ENCODE data around the gene LY6G6F. TPM values are rescaled to one million over a fixed set of nuclear protein-coding genes. Genes with fewer than 3 reads are reported as not detected.
A peak's percentile ranks its signal among the peaks of the same experiment; 100 is the strongest.

LY6G6F gene
- polyA plus RNA-seq, 2 of the 4 experiments (the other 2 are of a cell fraction): not detected

GRCh38 chr6:31752739-31753319 is 46.2 kb downstream of the LY6G6F start:
- Histone ChIP-seq H3K4me2 (peak overlapping the region; percentile 51), H3K9me3 (no peaks in the 10 kb centered on the region), H3K4me1 (peaks cover 13% of the 10 kb centered on the region), H3K4me3 (no peak overlapping the region), H3K27ac (peak overlapping the region in 1 of 2 experiments; percentile 53; a peak in 2 of 6 replicates)
- ChIA-PET POLR2A (interaction anchor here (0.6 to 1.3 kb wide), 4 partner anchors 13 to 75 kb away, joined by 3 to 5 read pairs (median 3); partner anchors contain the start of genes CLIC1, HSPA1A, HSPA1B and HSPA1L), CTCF (interaction anchor here (0.7 to 2.9 kb wide), 8 partner anchors 17 to 135 kb away, joined by 3 to 12 read pairs (median 4); partner anchors contain the start of gene MPIG6B)
- TF ChIP-seq CTCF (IDR thresholded peaks at IDR 0.05): no peak
- no peak for TF ChIP-seq PHF8 (IDR thresholded peaks at IDR 0.05; ENCODE audit: borderline replicate concordance, low read depth)
- TF ChIP-seq TFCP2L1 (CRISPR knock-in tag; IDR thresholded peaks at IDR 0.05): no peak
- no peak for TF ChIP-seq FOSL2 (IDR thresholded peaks at IDR 0.05)
- TF ChIP-seq FOSL2 (CRISPR knock-in tag; IDR thresholded peaks at IDR 0.05): peak; percentile 35; the same call in 1 of the 2 replicates
- no peak for TF ChIP-seq HOXA7 (CRISPR knock-in tag; IDR thresholded peaks at IDR 0.05)
- no peak for TF ChIP-seq NR3C1 (IDR thresholded peaks at IDR 0.05)
- TF ChIP-seq TP53 (CRISPR knock-in tag; IDR thresholded peaks at IDR 0.05): no peak
- peak; percentile 90 to 94 for ATAC-seq
- WGBS (ENCODE audit: missing lambda C conversion rate): 40% methylated on average over 8 of the region's 8 CpGs
- peak in 1 of 2 experiments; percentile 37 for DNase-seq (ENCODE audit: low read depth in 1 of 2, low spot score in 1 of 2)
- FAIRE-seq: no peak

GRCh38 chr6:31758281-31758680 is 51.6 kb downstream of the LY6G6F start:
- peaks cover under 1% of the 10 kb centered on the region; the same call in 2 of the 3 replicates for H3K4me1 ChIP-seq
- WGBS (ENCODE audit: missing lambda C conversion rate): 94% methylated on average over 2 of the region's 2 CpGs
- TF ChIP-seq PBX3 (IDR thresholded peaks at IDR 0.05) (no peak), KDM1A (IDR thresholded peaks at IDR 0.05; ENCODE audit: low read depth) (no peak), BHLHE40 (IDR thresholded peaks at IDR 0.05; ENCODE audit: low read depth, low read length) (no peak)
- H3K4me3 ChIP-seq: no peak overlapping the region
- CTCF ChIA-PET: interaction anchor here (0.6 to 3.8 kb wide), 8 partner anchors 9 to 106 kb away, joined by 3 to 21 read pairs (median 4); partner anchors contain the start of gene VARS1
- FAIRE-seq (no peak), ATAC-seq (no peak), DNase-seq (ENCODE audit: low read depth in 1 of 2, low spot score in 1 of 2) (no peak)
- POLR2A ChIA-PET: no interaction called here
- H3K9me3 ChIP-seq: no peaks in the 10 kb centered on the region
- H3K27ac ChIP-seq: no peak overlapping the region
- no peak overlapping the region for H3K4me2 ChIP-seq

Small RNA genes lying within 50 kb of the gene (small RNA-seq; reads per million reads assigned to genes)
- gene LY6G6D (0 reads per million in 6 experiments), gene MIR4646 (0 reads per million in 6 experiments), gene RF00019 (0 reads per million in 6 experiments), gene RNU6-850P (0 reads per million in 6 experiments)

Other genes with a start within 250 kb of the LY6G6F start
Only the 30 nearest of the 39 such genes appear.
- 3.8 and 5.2 TPM in 2 replicates for gene NFKBIL1, start 159.3 kb upstream of the LY6G6F start, polyA plus RNA-seq (2011; rRNA removed)
- gene NFKBIL1, start 159.3 kb upstream of the LY6G6F start, polyA plus RNA-seq (2017; fragmentation: RNase III; extraction: RNeasy Plus Mini Kit Qiagen cat#74134 plus additional on column Dnase treatment): 7.4 to 9.0 TPM (median 7.6 TPM) in 3 replicates
- 0.07 TPM in 1 of 2 replicates, not detected in the other for gene LTA, start 134.6 kb upstream of the LY6G6F start, polyA plus RNA-seq (2011; rRNA removed)
- gene LTA, start 134.6 kb upstream of the LY6G6F start, polyA plus RNA-seq (2017; fragmentation: RNase III; extraction: RNeasy Plus Mini Kit Qiagen cat#74134 plus additional on column Dnase treatment): 0.07 to 0.08 TPM in 2 of 3 replicates, not detected in the other
- 0.07 TPM in 1 of 2 replicates, not detected in the other for gene TNF, start 131.3 kb upstream of the LY6G6F start, polyA plus RNA-seq (2011; rRNA removed)
- gene TNF, start 131.3 kb upstream of the LY6G6F start, polyA plus RNA-seq (2017; fragmentation: RNase III; extraction: RNeasy Plus Mini Kit Qiagen cat#74134 plus additional on column Dnase treatment): not detected in 3 replicates
- 0.13 and 0.26 TPM in 2 replicates for gene LTB, start 124.4 kb upstream of the LY6G6F start, polyA plus RNA-seq (2011; rRNA removed)
- gene LTB, start 124.4 kb upstream of the LY6G6F start, polyA plus RNA-seq (2017; fragmentation: RNase III; extraction: RNeasy Plus Mini Kit Qiagen cat#74134 plus additional on column Dnase treatment): 0.14 to 0.57 TPM (median 0.33 TPM) in 3 replicates
- gene LST1, start 120.6 kb upstream of the LY6G6F start, polyA plus RNA-seq (2011; rRNA removed): 0.17 and 0.19 TPM in 2 replicates
- gene LST1, start 120.6 kb upstream of the LY6G6F start, polyA plus RNA-seq (2017; fragmentation: RNase III; extraction: RNeasy Plus Mini Kit Qiagen cat#74134 plus additional on column Dnase treatment): 0.26 to 0.47 TPM in 2 of 3 replicates, not detected in the other
- gene NCR3, start 113.9 kb upstream of the LY6G6F start, polyA plus RNA-seq (2011; rRNA removed): not detected in 2 replicates
- not detected in 3 replicates for gene NCR3, start 113.9 kb upstream of the LY6G6F start, polyA plus RNA-seq (2017; fragmentation: RNase III; extraction: RNeasy Plus Mini Kit Qiagen cat#74134 plus additional on column Dnase treatment)
- gene AIF1, start 91.6 kb upstream of the LY6G6F start, polyA plus RNA-seq (2011; rRNA removed): not detected in 2 replicates
- not detected in 3 replicates for gene AIF1, start 91.6 kb upstream of the LY6G6F start, polyA plus RNA-seq (2017; fragmentation: RNase III; extraction: RNeasy Plus Mini Kit Qiagen cat#74134 plus additional on column Dnase treatment)
- 26.0 and 28.0 TPM in 2 replicates for gene PRRC2A, start 86.2 kb upstream of the LY6G6F start, polyA plus RNA-seq (2011; rRNA removed)
- gene PRRC2A, start 86.2 kb upstream of the LY6G6F start, polyA plus RNA-seq (2017; fragmentation: RNase III; extraction: RNeasy Plus Mini Kit Qiagen cat#74134 plus additional on column Dnase treatment): 60.7 to 63.0 TPM (median 61.1 TPM) in 3 replicates
- 50.4 and 59.4 TPM in 2 replicates for gene BAG6, start 54.2 kb upstream of the LY6G6F start, polyA plus RNA-seq (2011; rRNA removed)
- gene BAG6, start 54.2 kb upstream of the LY6G6F start, polyA plus RNA-seq (2017; fragmentation: RNase III; extraction: RNeasy Plus Mini Kit Qiagen cat#74134 plus additional on column Dnase treatment): 107 to 123 TPM (median 121 TPM) in 3 replicates
- gene APOM, start 51.0 kb upstream of the LY6G6F start, polyA plus RNA-seq (2011; rRNA removed): 2.6 and 4.1 TPM in 2 replicates
- 1.5 to 2.1 TPM (median 1.9 TPM) in 3 replicates for gene APOM, start 51.0 kb upstream of the LY6G6F start, polyA plus RNA-seq (2017; fragmentation: RNase III; extraction: RNeasy Plus Mini Kit Qiagen cat#74134 plus additional on column Dnase treatment)
- 6.0 and 6.1 TPM in 2 replicates for gene C6orf47, start 46.1 kb upstream of the LY6G6F start, polyA plus RNA-seq (2011; rRNA removed)
- 10.7 to 13.6 TPM (median 11.9 TPM) in 3 replicates for gene C6orf47, start 46.1 kb upstream of the LY6G6F start, polyA plus RNA-seq (2017; fragmentation: RNase III; extraction: RNeasy Plus Mini Kit Qiagen cat#74134 plus additional on column Dnase treatment)
- 10.0 and 11.0 TPM in 2 replicates for gene GPANK1, start 41.9 kb upstream of the LY6G6F start, polyA plus RNA-seq (2011; rRNA removed)
- gene GPANK1, start 41.9 kb upstream of the LY6G6F start, polyA plus RNA-seq (2017; fragmentation: RNase III; extraction: RNeasy Plus Mini Kit Qiagen cat#74134 plus additional on column Dnase treatment): 9.7 to 11.7 TPM (median 11.0 TPM) in 3 replicates
- gene CSNK2B, start 40.8 kb upstream of the LY6G6F start, polyA plus RNA-seq (2011; rRNA removed): 41.8 and 61.0 TPM in 2 replicates
- 134 to 141 TPM (median 141 TPM) in 3 replicates for gene CSNK2B, start 40.8 kb upstream of the LY6G6F start, polyA plus RNA-seq (2017; fragmentation: RNase III; extraction: RNeasy Plus Mini Kit Qiagen cat#74134 plus additional on column Dnase treatment)
- gene LY6G5B, start 36.9 kb upstream of the LY6G6F start, polyA plus RNA-seq (2011; rRNA removed): 5.9 and 6.7 TPM in 2 replicates
- gene LY6G5B, start 36.9 kb upstream of the LY6G6F start, polyA plus RNA-seq (2017; fragmentation: RNase III; extraction: RNeasy Plus Mini Kit Qiagen cat#74134 plus additional on column Dnase treatment): 9.0 to 12.3 TPM (median 9.9 TPM) in 3 replicates
- 1.2 and 1.6 TPM in 2 replicates for gene LY6G5C, start 25.8 kb upstream of the LY6G6F start, polyA plus RNA-seq (2011; rRNA removed)
- gene LY6G5C, start 25.8 kb upstream of the LY6G6F start, polyA plus RNA-seq (2017; fragmentation: RNase III; extraction: RNeasy Plus Mini Kit Qiagen cat#74134 plus additional on column Dnase treatment): 1.5 to 1.9 TPM (median 1.6 TPM) in 3 replicates
- gene ABHD16A, start 3.5 kb upstream of the LY6G6F start, polyA plus RNA-seq (2011; rRNA removed): 22.3 and 22.6 TPM in 2 replicates
- 14.5 to 16.6 TPM (median 16.2 TPM) in 3 replicates for gene ABHD16A, start 3.5 kb upstream of the LY6G6F start, polyA plus RNA-seq (2017; fragmentation: RNase III; extraction: RNeasy Plus Mini Kit Qiagen cat#74134 plus additional on column Dnase treatment)
- gene LY6G6D, start 8.5 kb downstream of the LY6G6F start, polyA plus RNA-seq (2011; rRNA removed): not detected in 2 replicates
- gene LY6G6D, start 8.5 kb downstream of the LY6G6F start, polyA plus RNA-seq (2017; fragmentation: RNase III; extraction: RNeasy Plus Mini Kit Qiagen cat#74134 plus additional on column Dnase treatment): not detected in 3 replicates
- 0.08 and 0.11 TPM in 2 replicates for gene LY6G6C, start 14.9 kb downstream of the LY6G6F start, polyA plus RNA-seq (2011; rRNA removed)
- gene LY6G6C, start 14.9 kb downstream of the LY6G6F start, polyA plus RNA-seq (2017; fragmentation: RNase III; extraction: RNeasy Plus Mini Kit Qiagen cat#74134 plus additional on column Dnase treatment): 0.11 to 0.21 TPM in 2 of 3 replicates, not detected in the other
- gene MPIG6B, start 16.5 kb downstream of the LY6G6F start, polyA plus RNA-seq (2011; rRNA removed): not detected in 2 replicates
- gene MPIG6B, start 16.5 kb downstream of the LY6G6F start, polyA plus RNA-seq (2017; fragmentation: RNase III; extraction: RNeasy Plus Mini Kit Qiagen cat#74134 plus additional on column Dnase treatment): not detected in 3 replicates
- gene DDAH2, start 22.4 kb downstream of the LY6G6F start, polyA plus RNA-seq (2011; rRNA removed): 19.3 and 20.6 TPM in 2 replicates
- 44.8 to 57.3 TPM (median 54.5 TPM) in 3 replicates for gene DDAH2, start 22.4 kb downstream of the LY6G6F start, polyA plus RNA-seq (2017; fragmentation: RNase III; extraction: RNeasy Plus Mini Kit Qiagen cat#74134 plus additional on column Dnase treatment)
- gene CLIC1, start 29.7 kb downstream of the LY6G6F start, polyA plus RNA-seq (2011; rRNA removed): 346 and 397 TPM in 2 replicates
- gene CLIC1, start 29.7 kb downstream of the LY6G6F start, polyA plus RNA-seq (2017; fragmentation: RNase III; extraction: RNeasy Plus Mini Kit Qiagen cat#74134 plus additional on column Dnase treatment): 249 to 283 TPM (median 251 TPM) in 3 replicates
- gene MSH5, start 33.1 kb downstream of the LY6G6F start, polyA plus RNA-seq (2011; rRNA removed): 36.5 and 42.6 TPM in 2 replicates
- gene MSH5, start 33.1 kb downstream of the LY6G6F start, polyA plus RNA-seq (2017; fragmentation: RNase III; extraction: RNeasy Plus Mini Kit Qiagen cat#74134 plus additional on column Dnase treatment): 17.1 to 18.8 TPM (median 17.4 TPM) in 3 replicates
- gene SAPCD1, start 55.8 kb downstream of the LY6G6F start, polyA plus RNA-seq (2011; rRNA removed): 3.3 and 6.9 TPM in 2 replicates
- gene SAPCD1, start 55.8 kb downstream of the LY6G6F start, polyA plus RNA-seq (2017; fragmentation: RNase III; extraction: RNeasy Plus Mini Kit Qiagen cat#74134 plus additional on column Dnase treatment): 5.8 to 7.5 TPM (median 7.1 TPM) in 3 replicates
- gene VWA7, start 70.5 kb downstream of the LY6G6F start, polyA plus RNA-seq (2011; rRNA removed): 1.1 TPM in 2 replicates
- 0.95 to 1.1 TPM (median 0.98 TPM) in 3 replicates for gene VWA7, start 70.5 kb downstream of the LY6G6F start, polyA plus RNA-seq (2017; fragmentation: RNase III; extraction: RNeasy Plus Mini Kit Qiagen cat#74134 plus additional on column Dnase treatment)
- 17.7 and 24.7 TPM in 2 replicates for gene VARS1, start 88.9 kb downstream of the LY6G6F start, polyA plus RNA-seq (2011; rRNA removed)
- gene VARS1, start 88.9 kb downstream of the LY6G6F start, polyA plus RNA-seq (2017; fragmentation: RNase III; extraction: RNeasy Plus Mini Kit Qiagen cat#74134 plus additional on column Dnase treatment): 57.2 to 58.4 TPM (median 58.3 TPM) in 3 replicates
- 54.7 and 73.8 TPM in 2 replicates for gene LSM2, start 100.1 kb downstream of the LY6G6F start, polyA plus RNA-seq (2011; rRNA removed)
- gene LSM2, start 100.1 kb downstream of the LY6G6F start, polyA plus RNA-seq (2017; fragmentation: RNase III; extraction: RNeasy Plus Mini Kit Qiagen cat#74134 plus additional on column Dnase treatment): 58.9 to 65.3 TPM (median 59.6 TPM) in 3 replicates
- 1.2 and 1.6 TPM in 2 replicates for gene HSPA1L, start 108.4 kb downstream of the LY6G6F start, polyA plus RNA-seq (2011; rRNA removed)
- 1.2 to 1.7 TPM (median 1.4 TPM) in 3 replicates for gene HSPA1L, start 108.4 kb downstream of the LY6G6F start, polyA plus RNA-seq (2017; fragmentation: RNase III; extraction: RNeasy Plus Mini Kit Qiagen cat#74134 plus additional on column Dnase treatment)
- gene HSPA1A, start 108.7 kb downstream of the LY6G6F start, polyA plus RNA-seq (2011; rRNA removed): 88.2 and 122 TPM in 2 replicates
- gene HSPA1A, start 108.7 kb downstream of the LY6G6F start, polyA plus RNA-seq (2017; fragmentation: RNase III; extraction: RNeasy Plus Mini Kit Qiagen cat#74134 plus additional on column Dnase treatment): 129 to 204 TPM (median 194 TPM) in 3 replicates
- gene HSPA1B, start 120.9 kb downstream of the LY6G6F start, polyA plus RNA-seq (2011; rRNA removed): 52.7 and 70.6 TPM in 2 replicates
- 56.7 to 125 TPM (median 98.6 TPM) in 3 replicates for gene HSPA1B, start 120.9 kb downstream of the LY6G6F start, polyA plus RNA-seq (2017; fragmentation: RNase III; extraction: RNeasy Plus Mini Kit Qiagen cat#74134 plus additional on column Dnase treatment)
- 15.8 and 20.6 TPM in 2 replicates for gene NEU1, start 156.0 kb downstream of the LY6G6F start, polyA plus RNA-seq (2011; rRNA removed)
- 12.8 to 19.2 TPM (median 16.0 TPM) in 3 replicates for gene NEU1, start 156.0 kb downstream of the LY6G6F start, polyA plus RNA-seq (2017; fragmentation: RNase III; extraction: RNeasy Plus Mini Kit Qiagen cat#74134 plus additional on column Dnase treatment)